Peyer's patch (tissue), 4 donors: ENCODE results near the gene HOXD8. TPM values are rescaled to one million over a fixed set of nuclear protein-coding genes. Genes with fewer than 3 reads are reported as not detected.

Experiments used
- DNase-seq, 3 donors: peaks; one replicate each; pipeline ENCODE4 v3.0.0-alpha.2; 2017 to 2019
- H3K27ac ChIP-seq, 4 donors: fragments of 200-600 bp; sonication (generic); one replicate each; pipeline ENCODE4 v1.5.1; 2016 to 2019
- H3K27me3 ChIP-seq, 2 donors: fragments of 200-600 bp; sonication (generic); one replicate each; pipeline ENCODE4 v1.5.1; 2019
- H3K36me3 ChIP-seq, 3 donors: fragments of 200-600 bp; sonication (generic); one replicate each; pipeline ENCODE4 v1.5.1; 2016 to 2019
- H3K4me1 ChIP-seq, 4 donors: fragments of 200-600 bp; sonication (generic); one replicate each; pipeline ENCODE4 v1.5.1; 2016 to 2019
- H3K4me3 ChIP-seq, 4 donors: fragments of 200-600 bp; sonication (generic); 1 replicate in 3 of 4; 2 replicates in 1 of 4; pipeline ENCODE4 v1.5.1; 2016 to 2019; ENCODE audit warnings: mild to moderate bottlenecking in 1 of 4
- H3K9me3 ChIP-seq, 4 donors: fragments of 200-600 bp; sonication (generic); one replicate each; pipeline ENCODE4 v1.5.1; 2016 to 2019; ENCODE audit warnings: mild to moderate bottlenecking in 1 of 4
- CTCF ChIP-seq, 6 experiments: fragments of 450-650 bp in 4 of 6; fragments of 200-600 bp in 2 of 6; sonication (generic) in 1 of 6; IDR thresholded peaks; one replicate each; pipeline ENCODE4 v1.5.1; 2017 to 2019; ENCODE audit warnings: antibody characterized with exemption in 6 of 6, mild to moderate bottlenecking in 3 of 6, moderate library complexity in 1 of 6
- POLR2A ChIP-seq, 2 donors: fragments of 450-650 bp; IDR thresholded peaks; one replicate each; pipeline ENCODE4 v1.5.1; 2017; ENCODE audit warnings: antibody characterized with exemption in 2 of 2, mild to moderate bottlenecking in 2 of 2, moderate library complexity in 2 of 2
- total RNA-seq, 4 donors: library from RNA; depleted of rRNA; stranded (reverse); fragments of >200 nt; gene quantifications; one replicate each; pipeline ENCODE4 v1.1.0, GENCODE V29; 2016

HOXD8 gene
- total RNA-seq, 4 donors from 2014 or later = 3.3 to 9.1 (median 5.0) TPM

GRCh38 chr2:176158855-176159662, 29.6 kb downstream of the HOXD8 start:
- TF ChIP-seq POLR2A (IDR thresholded peaks at IDR 0.05) (no peak), CTCF (IDR thresholded peaks at IDR 0.05) (no peak)
- no peak for DNase-seq
- Histone ChIP-seq H3K4me3 (no peak overlapping the region), H3K27ac (no peak overlapping the region), H3K27me3 (no peaks in the 10 kb centered on the region), H3K36me3 (no peaks in the 10 kb centered on the region), H3K4me1 (peaks cover 0 to 23% (median 0%) of the 10 kb centered on the region in 4 donors), H3K9me3 (no peaks in the 10 kb centered on the region)

- peak in 1 of 3 donors; percentile 40 for DNase-seq
- H3K4me3 ChIP-seq = peak overlapping the region in 2 of 4 donors; percentile 9 to 16
- peaks cover 0 to 23% (median 0%) of the 10 kb centered on the region in 4 donors for H3K4me1 ChIP-seq
- no peak overlapping the region for H3K27ac ChIP-seq
- no peaks in the 10 kb centered on the region for H3K36me3 ChIP-seq
- no peaks in the 10 kb centered on the region for H3K27me3 ChIP-seq
- no peak for TF ChIP-seq POLR2A (IDR thresholded peaks at IDR 0.05)
- no peak for TF ChIP-seq CTCF (IDR thresholded peaks at IDR 0.05)
- H3K9me3 ChIP-seq = no peaks in the 10 kb centered on the region
Measured at GRCh38 chr2:176159663-176160250, 30.3 kb downstream of the HOXD8 start.

- TF ChIP-seq CTCF (IDR thresholded peaks at IDR 0.05) (no peak), POLR2A (IDR thresholded peaks at IDR 0.05) (no peak)
- DNase-seq = peak in 1 of 3 donors; percentile 42
- Histone ChIP-seq H3K27me3 (no peaks in the 10 kb centered on the region), H3K4me1 (peaks cover 0 to 29% (median 0%) of the 10 kb centered on the region in 4 donors), H3K4me3 (peak overlapping the region in 2 of 4 donors; percentile 9 to 16), H3K36me3 (no peaks in the 10 kb centered on the region), H3K27ac (no peak overlapping the region), H3K9me3 (no peaks in the 10 kb centered on the region)
Measured at GRCh38 chr2:176160251-176160985, 30.9 kb downstream of the HOXD8 start.

GRCh38 chr2:176160986-176161824, 31.7 kb downstream of the HOXD8 start:
- H3K4me1 ChIP-seq = peaks cover 0 to 29% (median 0%) of the 10 kb centered on the region in 4 donors
- H3K4me3 ChIP-seq = peak overlapping the region in 1 of 4 donors; percentile 9

More at GRCh38 chr2:176160986-176161824, 31.7 kb downstream of the HOXD8 start:
- no peak overlapping the region for H3K27ac ChIP-seq
- TF ChIP-seq CTCF (IDR thresholded peaks at IDR 0.05) (no peak), POLR2A (IDR thresholded peaks at IDR 0.05) (no peak)
- H3K27me3 ChIP-seq = no peaks in the 10 kb centered on the region
- no peaks in the 10 kb centered on the region for H3K36me3 ChIP-seq
- peak in 1 of 3 donors; percentile 34 for DNase-seq
- H3K9me3 ChIP-seq = no peaks in the 10 kb centered on the region
